Muscle of arm (tissue), 12 donors: ENCODE measurements around the gene CSRP2. TPM values are rescaled to one million over a fixed set of nuclear protein-coding genes. Genes with fewer than 3 reads are reported as not detected.

Experiments used
- DNase-seq: peaks from one replicate; pipeline ENCODE4 v3.0.0-alpha.2; 2013
- polyA plus RNA-seq, 12 donors: library from polyadenylated mRNA; unstranded; fragments of 120-200 nt; gene quantifications; one replicate each; pipeline ENCODE4 v1.2.1, GENCODE V29; 2013; ENCODE audit not compliant: insufficient read length in 12 of 12

Gene CSRP2
- polyA plus RNA-seq, 12 donors: 24.3 to 75.2 (median 40.7) TPM; not detected in 1

GRCh38 chr12:76864791-76865400 is 13.9 kb downstream of the CSRP2 start:
- no peak for DNase-seq

DNA sequence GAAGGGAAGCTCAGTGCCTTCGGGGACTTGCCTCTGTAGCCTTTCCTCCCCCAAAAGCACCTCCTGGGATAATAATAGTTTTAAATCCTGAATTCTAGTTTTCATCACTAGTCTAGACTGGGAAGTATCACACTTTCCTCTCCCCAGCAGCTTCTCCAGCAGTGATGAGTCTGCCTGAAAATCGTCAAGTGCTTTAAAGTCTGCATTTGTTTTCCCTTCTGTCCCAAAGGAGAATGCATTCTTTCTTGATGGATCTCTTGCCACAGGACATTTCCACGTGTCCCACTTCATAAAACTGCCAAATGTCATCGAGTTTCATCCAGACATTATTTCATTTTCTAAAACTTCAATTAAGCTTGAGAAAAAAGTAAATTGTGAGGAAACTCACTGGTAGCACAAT is 15.0 kb downstream of the CSRP2 start:
- DNase-seq: peak; percentile 35

- DNase-seq: peak; percentile 24
Measured at GRCh38 chr12:76863005-76863670, 15.7 kb downstream of the CSRP2 start.

DNA sequence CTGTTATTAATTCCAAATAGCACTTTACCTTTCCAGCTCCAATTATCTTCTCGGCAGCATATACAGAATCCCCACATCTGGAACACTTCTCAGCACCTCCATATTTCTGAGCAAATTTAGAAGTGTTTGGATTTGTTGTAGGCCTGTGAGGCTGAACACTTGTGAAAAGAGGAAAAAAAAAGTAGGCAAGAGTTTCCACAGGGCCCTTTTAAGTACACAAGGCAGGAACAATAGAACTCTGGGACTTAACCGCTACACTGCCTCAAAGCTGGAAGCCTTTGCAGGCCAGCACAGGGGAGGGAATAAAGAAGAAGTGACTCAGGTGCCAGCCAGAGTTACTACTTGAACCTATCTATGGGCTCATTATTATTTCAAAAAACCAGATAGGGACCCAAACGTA is 18.6 kb downstream of the CSRP2 start:
- DNase-seq: no peak

- no peak for DNase-seq
Measured at GRCh38 chr12:76859611-76860010, 19.2 kb downstream of the CSRP2 start.

GRCh38 chr12:76856018-76856644 is 22.7 kb downstream of the CSRP2 start:
- DNase-seq: no peak

DNA sequence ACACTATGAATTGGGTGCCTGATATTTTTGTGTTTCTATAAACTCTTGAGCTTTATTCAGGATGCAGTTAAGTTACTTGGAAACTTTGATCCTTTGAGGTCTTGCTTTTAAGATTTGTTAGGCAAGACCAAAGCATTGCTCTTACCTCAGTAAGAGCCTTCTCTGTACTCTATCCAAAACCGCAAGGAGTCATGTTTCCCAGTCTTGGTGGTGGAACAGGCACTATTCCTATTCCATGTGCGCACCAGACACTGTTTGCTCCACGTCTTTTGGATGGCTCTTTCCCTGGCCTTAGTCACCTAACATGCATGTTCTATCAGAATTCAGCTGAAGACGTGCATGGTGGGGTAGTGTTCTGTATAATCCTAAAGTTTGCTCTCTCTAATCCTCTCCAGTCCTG is 23.5 kb downstream of the CSRP2 start:
- no peak for DNase-seq

- no peak for DNase-seq
Measured at GRCh38 chr12:76852106-76852505, 26.7 kb downstream of the CSRP2 start.

- DNase-seq: no peak
Measured at GRCh38 chr12:76848132-76848531, 30.7 kb downstream of the CSRP2 start.

DNA sequence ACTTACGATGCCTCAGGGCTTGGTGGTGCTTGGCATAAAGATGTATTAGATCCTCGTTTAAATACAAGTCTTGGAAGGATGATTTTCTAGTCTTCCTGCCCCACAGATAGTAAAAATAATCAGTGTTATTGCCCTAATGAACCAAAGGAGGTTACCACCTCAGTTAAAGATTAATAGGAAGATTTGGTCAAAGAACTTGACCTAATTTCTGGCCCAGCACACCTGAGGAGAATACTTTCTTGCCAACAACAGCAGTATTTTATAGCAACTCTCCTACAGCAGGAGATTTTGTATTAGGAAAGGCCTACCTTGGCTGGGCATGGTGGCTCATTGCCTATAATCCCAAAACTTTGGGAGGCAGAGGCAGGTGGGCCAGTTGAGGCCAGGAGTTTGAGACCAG is 31.6 kb downstream of the CSRP2 start:
- DNase-seq: no peak

- DNase-seq: no peak
Measured at GRCh38 chr12:76836633-76837032, 42.2 kb downstream of the CSRP2 start.

GRCh38 chr12:76830436-76830835 is 48.4 kb downstream of the CSRP2 start:
- peak; percentile 9 for DNase-seq

- DNase-seq: peak; percentile 7
Measured at GRCh38 chr12:76820888-76821482, 57.8 kb downstream of the CSRP2 start.

GRCh38 chr12:76813972-76814371 is 64.8 kb downstream of the CSRP2 start:
- no peak for DNase-seq

- DNase-seq: no peak
Measured at GRCh38 chr12:76813265-76813664, 65.6 kb downstream of the CSRP2 start.

GRCh38 chr12:76811976-76812375 is 66.8 kb downstream of the CSRP2 start:
- no peak for DNase-seq

DNA sequence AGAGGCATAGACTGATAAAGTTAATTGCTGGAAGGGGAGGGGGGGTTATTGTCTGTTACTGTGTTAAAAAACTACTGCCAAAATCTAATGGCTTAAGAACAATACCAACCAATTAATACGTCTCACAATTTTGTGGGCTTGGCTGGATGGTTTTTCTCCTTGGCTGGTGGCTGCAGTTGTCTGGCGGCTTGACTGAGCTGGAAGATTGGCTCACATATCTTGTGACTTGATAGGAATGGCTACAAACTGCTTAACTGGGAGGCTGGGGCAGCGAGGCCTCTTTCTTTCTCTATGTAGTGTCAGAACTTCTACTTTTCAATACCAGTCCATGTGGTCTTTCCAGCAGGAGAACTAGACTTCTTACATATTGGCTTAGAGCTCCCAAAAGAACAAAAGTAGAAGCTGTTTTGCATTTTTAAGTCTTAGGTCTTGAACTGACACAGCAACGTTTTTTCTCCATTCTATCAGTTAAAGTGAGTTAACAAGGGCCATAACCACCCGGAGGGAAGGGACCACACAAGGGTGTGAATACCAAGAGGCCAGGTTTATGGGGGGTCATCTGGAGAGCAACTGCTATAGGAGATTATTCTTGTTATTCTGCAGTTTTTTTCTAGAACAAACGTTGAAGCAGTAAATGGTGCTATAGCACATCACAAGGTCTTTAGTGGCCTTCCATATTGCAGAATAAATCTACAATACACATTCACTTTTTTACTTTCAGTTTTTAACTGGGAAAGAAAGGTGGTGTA is 68.0 kb downstream of the CSRP2 start:
- no peak for DNase-seq

Other genes with a start within 250 kb of the CSRP2 start
- 10 to 100 TPM in 11 of 12 donors, not detected in 1; 34.8 to 71.4 (median 50.7) TPM for gene ZDHHC17, start 114.9 kb downstream of the CSRP2 start, polyA plus RNA-seq
- gene E2F7, start 186.6 kb upstream of the CSRP2 start, polyA plus RNA-seq: 10 to 100 TPM in 1 of 12 donors, 1 to 10 TPM in 10, not detected in 1; 2.3 to 13.7 (median 4.3) TPM